ENCODE data around the gene MGAT4B. TPM values are rescaled to one million over a fixed set of nuclear protein-coding genes. Genes with fewer than 3 reads are reported as not detected.

MGAT4B gene
- total and polyA plus RNA-seq, 2 of the 4 experiments (the other 2 are of a cell fraction), result 73.7 to 155 TPM

DNA sequence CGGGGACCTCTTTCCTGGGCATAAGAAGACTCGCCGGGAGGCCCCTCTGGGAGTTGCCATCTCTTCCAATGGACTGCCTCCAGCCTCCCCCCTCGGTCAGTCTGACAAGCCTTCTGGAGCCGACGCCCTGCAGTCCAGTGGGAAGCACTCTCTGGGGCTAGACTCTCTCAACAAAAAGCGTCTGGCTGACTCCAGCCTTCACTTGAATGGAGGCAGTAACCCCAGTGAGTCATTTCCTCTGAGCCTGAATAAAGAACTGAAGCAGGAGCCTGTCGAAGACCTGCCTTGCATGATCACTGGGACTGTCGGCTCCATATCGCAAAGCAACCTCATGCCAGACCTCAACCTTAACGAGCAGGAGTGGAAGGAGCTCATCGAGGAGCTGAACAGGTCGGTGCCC lies 41.3 kb downstream of the MGAT4B start:
- peak overlapping the region; percentile 34 for H2AFZ ChIP-seq (replicated peaks; ENCODE audit: low read length, poor library complexity)
- no peaks in the 10 kb centered on the region for H3K27me3 ChIP-seq (ENCODE audit: control insufficient read depth, insufficient read depth, low read length)
- peak overlapping the region; percentile 30; the same call in 1 of the 2 replicates for H3K56ac ChIP-seq (ENCODE audit: extremely low read depth, insufficient read depth, low read length)
- peak overlapping the region; percentile 74 for H2BK20ac ChIP-seq (ENCODE audit: low read depth, low read length)
- H3K9me3 ChIP-seq (ENCODE audit: control insufficient read depth, insufficient read depth, low read length), result no peaks in the 10 kb centered on the region
- H3K4me2 ChIP-seq (ENCODE audit: low read depth, low read length), result 0 out of 2 replicates have a peak overlapping the region, but pooled peaks have one; percentile 8
- peak overlapping the region; percentile 68 to 79; a peak in 3 of 4 replicates for H4K8ac ChIP-seq (ENCODE audit: low read depth in 2 of 2, low read length in 2 of 2)
- peak; percentile 85 for DNase-seq
- H3K4ac ChIP-seq (ENCODE audit: low read depth, low read length), result peak overlapping the region; percentile 94
- H3K27ac ChIP-seq (ENCODE audit: insufficient read depth, low read length), result peak overlapping the region; percentile 82
- in situ Hi-C loops (cut with MboI; ENCODE audit: low sequenced_read_pairs), result no loop called here
- H4K5ac ChIP-seq (ENCODE audit: low read depth, low read length), result peak overlapping the region; percentile 50
- H3K14ac ChIP-seq (replicated peaks; ENCODE audit: low read depth, low read length), result peak overlapping the region; percentile 62; the same call in 1 of the 2 replicates
- WGBS, 2 experiments (ENCODE audit: extremely low coverage in 2 of 2, insufficient read length in 1 of 2), result 37% methylated on average over 9 of the region's 13 CpGs; no CpG with 5 or more reads in 1 of the 2 experiments
- H3K9ac ChIP-seq (ENCODE audit: low read depth, low read length), result peak overlapping the region; percentile 10; the same call in 1 of the 2 replicates
- TF ChIP-seq NFE2L2 (IDR thresholded peaks at IDR 0.05; ENCODE audit: low read depth, low read length) (no peak), FOS (IDR thresholded peaks at IDR 0.05; ENCODE audit: low read depth, low read length) (peak; percentile 58), RCOR1 (IDR thresholded peaks at IDR 0.05; ENCODE audit: insufficient replicate concordance, low read length) (no peak), BHLHE40 (IDR thresholded peaks at IDR 0.05; ENCODE audit: low read depth, low read length) (no peak), MAFK (IDR thresholded peaks at IDR 0.05; ENCODE audit: low read depth, low read length) (no peak), CHD1 (IDR thresholded peaks at IDR 0.05; ENCODE audit: low read depth, low read length) (no peak), RFX5 (IDR thresholded peaks at IDR 0.05; ENCODE audit: low read depth, low read length) (no peak), MAZ (IDR thresholded peaks at IDR 0.05; ENCODE audit: borderline replicate concordance, low read depth, low read length) (0 out of 2 replicates have a peak, but pooled peaks have one; percentile 28)
- BruUV-seq (replicated peaks), result no TSS peak
- intact Hi-C loops (cut with micrococcal nuclease), result no loop called here
- ChIA-PET POLR2A (ENCODE audit: unreplicated experiment) (no interaction called here), CTCF (interaction anchor here (0.5 kb wide), 1 partner anchor 110 kb away, joined by 3 read pairs; no protein-coding TSS in a partner anchor)
- peak overlapping the region; percentile 86 for H4K91ac ChIP-seq (ENCODE audit: insufficient read depth, low read depth, low read length)
- H3K79me1 ChIP-seq (ENCODE audit: low read depth in 1 of 2, low read length in 2 of 2), result peaks cover 33 to 73% of the 10 kb centered on the region in 2 experiments
- H3K4me1 ChIP-seq (ENCODE audit: control insufficient read depth, insufficient read depth, low read length), result peaks cover 35% of the 10 kb centered on the region
- H2AK5ac ChIP-seq (ENCODE audit: low read depth, low read length), result peak overlapping the region; percentile 97
- peak overlapping the region; percentile 82; the same call in 1 of the 2 replicates for H2BK120ac ChIP-seq (ENCODE audit: low read depth, low read length)
- peak; percentile 65 for ATAC-seq (ENCODE audit: low read depth)
- H2BK5ac ChIP-seq (ENCODE audit: low read depth, low read length, poor library complexity, severe bottlenecking), result peak overlapping the region; percentile 75
- no peak overlapping the region for H3K4me3 ChIP-seq (ENCODE audit: insufficient read depth, low read depth, low read length)
- H2BK15ac ChIP-seq (ENCODE audit: low read depth, low read length), result peak overlapping the region; percentile 77; the same call in 2 of the 3 replicates
- H3K9me1 ChIP-seq (ENCODE audit: insufficient read depth, low read length), result peaks cover 22% of the 10 kb centered on the region
- H4K20me1 ChIP-seq (ENCODE audit: insufficient read depth, low read length), result peaks cover 40% of the 10 kb centered on the region
- peak overlapping the region; percentile 12 for H3K18ac ChIP-seq (ENCODE audit: low read depth, low read length)
- dilution Hi-C loops (cut with HindIII; ENCODE audit: low sequenced_read_pairs, unreplicated experiment), result no loop called here
- peaks cover 31% of the 10 kb centered on the region for H3K36me3 ChIP-seq (ENCODE audit: control insufficient read depth, insufficient read depth, low read length)
- H2AK9ac ChIP-seq (replicated peaks; ENCODE audit: low read depth, low read length, poor library complexity), result peak overlapping the region; percentile 89
- peak overlapping the region; percentile 82; the same call in 1 of the 2 replicates for H3K23ac ChIP-seq (ENCODE audit: low read depth, low read length)

All from IMR-90 (cell line).